Measurements from ENCODE around the gene MIF.
A peak's percentile ranks its signal among the peaks of the same experiment; 100 is the strongest.
"Not testable (repeated sequence)": the region's sequence is repeated elsewhere in the genome, so short reads cannot be mapped to it uniquely, and the experiment has no call there.

MIF gene

DNA sequence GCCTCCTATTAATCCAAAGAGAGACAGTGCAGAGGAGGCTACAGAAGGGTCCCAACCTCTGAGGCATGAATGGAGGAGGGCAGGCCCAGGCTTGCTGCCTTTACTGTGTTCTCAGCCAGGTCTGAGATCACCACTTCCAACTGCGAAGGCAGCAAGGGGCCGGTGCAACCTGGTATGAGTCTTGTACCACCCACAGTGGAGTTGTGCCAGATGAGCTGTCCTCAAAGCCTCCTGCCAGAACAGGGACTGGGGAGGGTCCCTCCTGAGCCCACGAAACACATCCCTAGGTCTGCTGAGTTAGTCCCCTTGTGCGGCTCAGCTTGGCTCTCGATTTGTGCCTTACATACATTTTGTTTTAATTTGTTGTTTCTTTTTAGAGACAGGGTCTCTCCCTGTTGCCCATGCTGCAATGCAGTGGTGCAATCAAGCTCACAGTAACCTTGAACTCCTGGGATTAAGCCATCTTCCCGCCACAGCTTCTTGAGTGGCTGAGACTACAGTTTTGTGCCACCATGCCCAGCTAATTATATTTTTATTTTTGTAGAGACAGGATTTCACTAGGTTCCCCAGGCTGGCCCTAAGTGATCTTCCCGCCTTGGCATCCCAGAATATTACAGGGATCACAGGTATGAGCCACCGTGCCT is 9.3 kb downstream of the MIF start:
- DNase-seq, result no peak

DNA sequence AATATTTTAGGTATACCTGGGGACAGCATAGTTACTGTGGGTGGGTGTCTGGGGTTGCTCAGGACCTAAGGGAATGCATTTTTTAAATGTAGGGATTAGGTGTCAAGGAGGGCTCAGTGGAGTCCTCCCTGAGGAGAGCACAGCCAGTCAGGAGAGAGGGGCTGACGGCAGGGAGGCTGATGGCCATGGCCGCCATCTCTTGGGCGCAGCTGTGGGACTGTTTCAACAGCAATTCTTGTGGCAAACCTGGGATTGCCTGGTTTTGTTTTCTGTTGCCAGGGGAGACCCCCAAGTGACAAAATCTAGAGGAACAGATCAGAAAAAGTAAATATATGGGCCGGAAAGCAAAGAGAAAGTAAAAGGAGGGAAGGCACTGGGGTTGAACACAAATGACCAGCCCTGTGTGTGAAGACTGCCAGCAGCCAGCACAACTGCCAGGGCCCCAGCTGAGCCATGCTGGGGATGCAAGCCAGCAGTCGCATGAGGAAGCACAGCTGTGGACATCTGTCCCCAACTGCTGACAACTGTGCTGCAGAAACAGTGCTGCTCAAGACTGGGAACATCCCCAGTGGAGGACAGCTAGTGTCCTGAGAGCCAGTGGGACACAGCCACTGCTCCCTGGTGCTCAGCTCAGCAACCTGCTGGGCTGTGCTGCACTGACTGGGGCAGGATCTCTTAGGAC is 10.5 kb downstream of the MIF start:
- DNase-seq, result no peak

DNA sequence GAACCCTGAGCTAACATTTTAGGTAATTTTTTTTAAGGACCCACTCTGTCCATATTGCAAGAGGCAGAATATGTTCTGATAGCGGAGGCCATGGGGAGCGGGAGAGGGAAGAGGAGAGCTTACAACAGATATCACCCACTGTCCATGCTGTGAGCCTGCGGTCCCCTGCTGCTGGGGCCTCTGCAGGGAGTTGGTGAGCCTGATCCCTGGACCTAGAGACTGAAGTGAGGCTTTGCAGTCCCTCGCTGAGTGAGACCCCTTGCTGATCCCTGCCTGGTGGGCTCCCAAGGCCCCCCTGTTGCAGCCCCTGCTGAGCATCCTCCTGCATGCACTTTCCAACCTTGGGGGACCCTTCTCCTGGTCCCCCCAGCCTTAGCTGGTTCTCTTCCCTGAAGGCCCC is 12.5 kb downstream of the MIF start:
- DNase-seq, result no peak

DNA sequence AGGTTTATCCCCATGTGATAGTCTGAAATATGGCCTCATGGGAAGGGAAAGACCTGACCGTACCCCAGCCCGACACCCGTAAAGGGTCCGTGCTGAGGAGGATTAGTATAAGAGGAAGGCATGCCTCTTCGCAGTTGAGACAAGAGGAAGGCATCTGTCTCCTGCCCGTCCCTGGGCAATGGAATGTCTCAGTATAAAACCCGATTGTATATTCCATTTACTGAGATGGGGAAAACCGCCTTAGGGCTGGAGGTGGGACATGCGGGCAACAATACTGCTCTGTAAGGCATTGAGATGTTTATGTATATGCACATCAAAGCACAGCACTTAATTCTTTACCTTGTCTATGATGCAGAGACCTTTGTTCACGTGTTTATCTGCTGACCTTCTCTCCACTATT is 13.2 kb downstream of the MIF start:
- DNase-seq, result not testable (repeated sequence)

GRCh38 chr22:23908587-23909205 is 14.5 kb downstream of the MIF start:
- DNase-seq, result no peak

DNA sequence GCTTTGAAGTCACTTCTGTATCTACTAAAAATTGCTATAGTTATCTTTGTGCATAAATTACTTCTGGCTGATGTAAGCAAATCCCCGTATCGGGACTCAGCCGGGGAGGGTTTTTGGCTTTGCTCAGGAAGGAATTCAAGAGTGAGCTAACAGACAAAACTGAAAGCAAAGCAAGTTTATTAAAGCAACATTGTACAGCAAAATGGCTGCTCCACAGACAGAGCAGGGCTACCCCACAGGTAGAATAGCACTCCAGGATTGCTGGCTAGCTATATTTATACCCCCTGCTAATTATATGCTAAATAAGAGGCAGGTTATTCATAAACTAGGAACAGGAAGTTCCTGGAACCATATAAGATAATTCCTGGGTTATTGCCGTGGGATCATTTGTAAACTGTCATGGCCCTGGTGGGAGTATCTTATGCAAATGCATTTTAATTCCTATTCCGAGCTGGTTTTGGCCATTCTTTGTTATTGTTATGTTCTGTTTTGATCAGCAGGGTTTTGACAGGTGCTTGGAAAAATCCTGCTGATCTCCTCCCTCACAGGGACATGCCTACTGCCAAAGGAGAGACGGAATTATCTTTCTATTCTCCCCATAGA is 15.2 kb downstream of the MIF start:
- DNase-seq, result no peak

DNA sequence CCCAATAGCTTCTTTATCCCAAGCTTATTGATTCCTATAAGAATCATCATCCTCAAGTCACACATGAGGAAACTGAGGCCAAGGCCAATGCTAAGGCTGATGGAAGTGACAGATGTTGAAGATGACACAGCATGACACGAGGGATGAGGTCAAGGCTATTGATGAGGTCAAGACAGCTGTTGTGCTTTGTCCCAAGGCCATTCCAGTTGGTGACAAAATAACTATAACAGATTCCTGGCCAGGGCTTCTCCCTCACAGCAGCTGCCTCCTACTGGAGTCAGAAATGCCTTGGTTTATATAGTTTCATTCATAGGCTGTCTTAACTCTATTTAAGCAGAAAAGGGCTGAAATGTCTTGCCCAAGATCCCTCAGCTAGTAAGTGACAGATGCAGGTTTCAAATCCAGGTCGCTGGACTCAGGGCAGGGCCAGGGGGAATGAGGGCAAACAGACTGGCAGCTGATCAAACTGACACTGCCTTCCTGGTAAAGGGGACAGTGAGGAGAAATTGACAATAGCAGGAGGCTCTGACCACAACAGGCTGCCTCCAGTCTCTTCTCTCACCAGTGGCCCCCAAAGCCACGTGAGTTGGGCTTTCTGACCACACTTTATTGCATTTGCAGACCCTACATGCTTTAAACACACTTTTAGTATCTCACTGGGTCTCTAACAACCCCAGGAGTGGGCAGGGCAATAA is 16.5 kb downstream of the MIF start:
- no peak for DNase-seq

DNA sequence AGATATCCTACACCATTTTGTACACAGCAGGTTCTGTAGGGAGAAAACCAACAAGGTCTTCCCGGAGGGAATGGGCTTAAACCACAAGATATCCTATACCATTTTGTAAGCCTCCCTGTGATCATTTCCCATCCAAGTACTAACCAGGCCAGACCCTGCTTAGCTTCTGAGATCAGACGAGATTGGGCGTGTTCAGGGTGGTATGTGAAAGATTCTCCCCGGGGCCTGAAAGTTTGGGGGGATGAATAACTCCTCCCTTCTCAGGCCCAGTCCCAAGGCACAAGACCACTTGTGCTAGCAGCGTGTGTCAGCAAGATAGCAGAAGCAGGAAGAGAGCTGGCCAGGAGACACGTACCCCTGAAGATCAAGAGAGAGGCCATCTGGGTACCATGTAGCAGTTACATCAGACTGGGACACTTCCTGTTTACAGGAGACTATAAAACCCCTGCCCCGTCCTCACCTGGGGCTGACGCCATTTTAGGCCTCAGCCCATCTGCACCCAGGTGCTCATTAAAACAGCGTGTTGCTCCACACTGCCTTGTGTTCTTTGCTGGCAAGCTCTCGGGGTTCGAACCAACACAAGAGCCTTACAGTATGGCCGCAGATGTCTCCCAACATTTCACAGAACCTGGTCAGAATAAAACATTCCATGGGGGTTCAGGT is 17.3 kb downstream of the MIF start:
- no peak for DNase-seq

- DNase-seq, result no peak
Measured at GRCh38 chr22:23912293-23912903, 18.2 kb downstream of the MIF start.

DNA sequence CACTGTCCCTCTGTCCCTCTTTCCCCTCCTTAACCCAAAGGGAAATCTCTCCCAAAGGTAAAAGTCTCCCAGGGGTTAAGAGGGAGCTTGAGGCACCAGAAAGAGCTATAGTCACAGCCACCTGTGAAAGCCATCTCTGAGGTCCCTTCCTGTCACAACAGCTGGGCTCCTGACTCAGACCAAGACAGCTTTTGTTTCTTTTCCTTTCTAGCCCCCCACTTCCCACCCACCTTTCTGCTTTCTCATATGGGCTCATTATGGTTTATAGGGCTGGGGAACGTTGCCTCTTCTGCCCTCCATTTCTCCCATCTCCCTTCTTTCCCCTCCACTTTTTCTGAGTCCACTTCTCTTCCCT is 19.1 kb downstream of the MIF start:
- DNase-seq, result no peak

GRCh38 chr22:23913661-23914353 is 19.6 kb downstream of the MIF start:
- peak; percentile 98 to 99 for DNase-seq

GRCh38 chr22:23915290-23915689 is 21.1 kb downstream of the MIF start:
- DNase-seq, result no peak

GRCh38 chr22:23920267-23920611 is 26.1 kb downstream of the MIF start:
- DNase-seq, result not testable (repeated sequence)

DNA sequence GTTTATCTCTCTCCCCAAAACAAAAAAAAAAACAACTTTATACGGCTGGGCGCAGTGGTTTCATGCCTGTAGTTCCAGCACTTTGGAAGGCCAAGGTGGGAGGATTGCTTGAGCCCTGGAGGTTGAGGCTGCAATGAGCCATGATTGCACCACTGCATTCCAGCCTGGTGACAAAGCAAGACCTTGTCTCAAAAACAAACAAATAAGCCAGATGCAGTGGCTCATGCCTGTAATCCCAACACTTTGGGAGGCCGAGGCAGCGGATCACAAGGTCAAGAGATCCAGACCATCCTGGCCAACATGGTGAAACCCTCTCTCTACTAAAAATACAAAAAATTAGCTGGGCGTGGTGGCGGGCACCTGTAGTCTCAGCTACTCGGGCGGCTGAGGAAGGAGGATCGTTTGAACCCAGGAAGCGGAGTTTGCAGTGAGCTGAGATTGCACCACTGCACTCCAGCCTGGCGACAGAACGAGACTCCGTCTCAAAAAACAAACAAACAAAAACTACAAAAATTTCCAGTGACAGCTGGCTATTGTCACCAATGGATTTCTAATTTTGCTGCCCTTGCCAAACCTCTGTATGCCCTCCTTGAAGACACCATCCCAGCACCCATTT is 27.5 kb downstream of the MIF start:
- not testable (repeated sequence) for DNase-seq

- no peak for DNase-seq
Measured at GRCh38 chr22:23922921-23923320, 28.7 kb downstream of the MIF start.

GRCh38 chr22:23925020-23925606 is 30.9 kb downstream of the MIF start:
- DNase-seq, result no peak

DNA sequence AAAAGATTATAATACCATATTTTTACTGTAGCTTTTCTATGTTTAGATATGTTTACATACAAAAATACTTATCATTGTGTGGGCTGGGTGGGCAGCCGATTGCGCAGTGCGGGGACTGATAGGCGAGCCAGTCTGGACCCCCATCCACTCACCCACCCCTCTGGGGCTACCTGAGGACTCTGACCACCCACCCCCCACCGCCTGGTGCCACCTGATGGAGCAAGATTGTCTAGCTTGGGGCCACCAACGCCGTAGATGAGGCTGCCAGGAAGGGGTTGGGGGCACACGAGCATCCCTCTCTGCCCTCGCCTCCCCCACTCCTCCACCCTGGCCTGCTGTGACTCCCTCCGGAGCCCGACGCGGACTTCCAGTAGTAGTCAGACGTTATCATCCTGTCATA is 32.4 kb downstream of the MIF start:
- DNase-seq, result no peak

DNA sequence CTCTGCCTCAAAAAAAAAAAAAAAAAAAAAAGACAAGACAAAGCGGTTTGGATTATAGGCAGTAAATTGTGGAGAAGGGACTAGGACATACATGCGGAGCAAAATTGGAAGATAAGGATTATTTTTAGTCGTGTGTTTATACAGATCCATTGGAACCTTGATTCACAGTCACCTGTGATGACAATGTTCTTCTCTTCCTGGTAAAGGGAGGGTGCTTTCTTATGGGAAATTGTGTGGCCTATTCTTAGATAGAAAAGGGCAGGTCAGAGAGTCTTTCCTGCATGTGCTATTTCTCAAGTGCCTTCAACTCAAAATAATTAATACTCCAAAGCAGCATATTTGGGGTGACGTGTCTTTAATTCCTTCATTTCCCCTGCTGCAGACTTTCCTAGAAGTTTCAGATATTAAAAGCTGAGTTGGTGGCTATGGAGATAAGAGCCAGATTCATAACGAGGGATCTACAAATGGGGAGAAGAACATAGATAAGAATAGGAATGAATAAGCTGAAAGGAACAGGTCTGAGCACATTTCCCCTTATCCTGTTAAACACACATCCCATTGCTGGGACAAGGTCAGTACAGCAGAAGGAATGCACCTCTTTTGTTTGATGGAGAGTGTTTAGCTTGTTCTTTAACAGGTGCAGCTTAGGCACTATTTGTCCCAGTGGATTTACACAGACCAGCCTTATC is 44.3 kb downstream of the MIF start:
- DNase-seq, result no peak

DNA sequence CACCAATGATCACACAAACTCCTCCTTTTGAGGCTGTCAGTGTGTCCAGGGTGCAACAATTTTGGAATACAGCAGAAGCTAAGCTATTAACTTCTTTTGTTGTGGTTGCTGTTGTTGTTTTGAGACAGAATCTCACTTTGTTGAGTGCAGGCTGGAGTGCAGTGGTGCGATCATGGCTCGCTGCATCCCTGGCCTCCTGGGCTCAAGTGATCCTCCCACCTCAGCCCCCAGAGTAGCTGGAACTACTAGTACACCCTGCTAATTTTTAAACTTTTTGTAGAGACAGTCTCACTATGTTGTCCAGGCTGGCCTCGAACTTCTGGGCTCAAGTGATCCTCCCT is 44.8 kb downstream of the MIF start:
- no peak for DNase-seq

DNA sequence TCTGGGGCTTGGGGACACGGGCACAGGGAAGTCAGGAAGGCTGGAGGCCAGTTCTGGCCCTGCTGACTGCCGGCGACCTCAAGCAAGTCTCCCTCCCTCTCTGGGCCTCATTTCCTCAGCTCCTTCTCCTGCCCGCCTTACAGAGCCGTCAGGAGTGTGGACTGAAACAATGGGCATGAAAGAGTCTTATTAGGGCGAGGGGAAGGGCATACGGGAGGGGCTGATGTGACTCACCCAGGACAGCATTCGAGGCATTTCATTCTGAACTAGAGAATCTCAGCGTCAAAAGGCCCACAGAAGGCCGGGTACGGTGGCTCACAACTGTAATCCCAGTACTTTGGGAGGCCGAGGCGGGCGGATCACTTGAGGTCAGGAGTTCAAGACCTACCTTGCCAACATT is 46.0 kb downstream of the MIF start:
- DNase-seq, result not testable (repeated sequence)

All from NCI-H1930 (cell line).